ENCODE measurements around the gene CFAP161.
A peak's percentile ranks its signal among the peaks of the same experiment; 100 is the strongest.

The CFAP161 gene

DNA sequence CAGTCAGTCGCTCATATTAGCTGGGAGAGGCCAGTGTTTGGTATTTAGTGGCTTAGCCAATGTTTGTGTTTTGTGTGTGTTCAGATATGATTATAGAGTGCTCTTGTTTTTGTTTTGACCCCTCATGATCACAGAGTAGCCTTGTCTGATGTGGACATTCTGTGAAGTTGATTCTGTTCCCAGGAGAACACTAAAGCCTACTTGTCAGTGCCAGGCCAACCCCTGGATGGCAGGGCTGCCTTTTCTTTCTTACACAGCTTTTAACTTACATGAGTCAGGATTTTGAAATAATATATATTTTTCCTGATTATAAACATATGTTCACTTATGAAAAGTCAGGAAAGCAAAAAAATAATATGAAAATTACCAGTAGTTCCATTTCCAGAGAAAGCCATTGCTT is 11.9 kb downstream of the CFAP161 start:
- Histone ChIP-seq H3K79me2 (ENCODE audit: control insufficient read depth, insufficient read depth, low read length) (no peaks in the 10 kb centered on the region), H3K27me3 (ENCODE audit: insufficient read depth, low read length, poor library complexity) (no peaks in the 10 kb centered on the region), H2AK5ac (ENCODE audit: low read length) (no peak overlapping the region), H2BK15ac (replicated peaks; ENCODE audit: low read depth) (no peak overlapping the region), H3K4me3 (ENCODE audit: low read length) (no peak overlapping the region), H3K56ac (ENCODE audit: low read length) (no peak overlapping the region), H3K23ac (ENCODE audit: low read length) (no peak overlapping the region), H3K27ac (ENCODE audit: low read depth, low read length) (no peak overlapping the region), H4K8ac (ENCODE audit: low read depth, low read length) (no peak overlapping the region), H4K5ac (ENCODE audit: low read length) (no peak overlapping the region), H2BK5ac (ENCODE audit: low read length) (no peak overlapping the region), H3K9ac (ENCODE audit: low read length) (no peak overlapping the region), H3K79me1 (ENCODE audit: low read length) (no peaks in the 10 kb centered on the region), H3K4me2 (ENCODE audit: low read length) (no peak overlapping the region), H3K18ac (ENCODE audit: low read length) (no peak overlapping the region), H3K36me3 (ENCODE audit: control insufficient read depth, insufficient read depth, low read length) (no peaks in the 10 kb centered on the region), H3K4me1 (ENCODE audit: control insufficient read depth, low read depth, low read length) (no peaks in the 10 kb centered on the region), H3K4ac (ENCODE audit: low read depth, low read length) (no peak overlapping the region), H2BK120ac (ENCODE audit: low read depth, low read length) (no peak overlapping the region)
- WGBS (ENCODE audit: extremely low coverage, insufficient coverage, low lambda C conversion rate) = no CpG with 5 or more reads among the region's 1 CpG
- DNase-seq = no peak

GRCh38 chr15:81146466-81146865 is 12.4 kb downstream of the CFAP161 start:
- Histone ChIP-seq H3K36me3 (ENCODE audit: control insufficient read depth, insufficient read depth, low read length) (no peaks in the 10 kb centered on the region), H3K79me1 (ENCODE audit: low read length) (no peaks in the 10 kb centered on the region), H3K56ac (ENCODE audit: low read length) (no peak overlapping the region), H3K79me2 (ENCODE audit: control insufficient read depth, insufficient read depth, low read length) (no peaks in the 10 kb centered on the region), H3K4me3 (ENCODE audit: low read length) (no peak overlapping the region), H3K18ac (ENCODE audit: low read length) (no peak overlapping the region), H3K4me2 (ENCODE audit: low read length) (no peak overlapping the region), H3K27ac (ENCODE audit: low read depth, low read length) (no peak overlapping the region), H3K9ac (ENCODE audit: low read length) (no peak overlapping the region), H2BK15ac (replicated peaks; ENCODE audit: low read depth) (no peak overlapping the region), H3K23ac (ENCODE audit: low read length) (no peak overlapping the region), H4K5ac (ENCODE audit: low read length) (no peak overlapping the region), H3K27me3 (ENCODE audit: insufficient read depth, low read length, poor library complexity) (no peaks in the 10 kb centered on the region), H2AK5ac (ENCODE audit: low read length) (no peak overlapping the region), H3K4ac (ENCODE audit: low read depth, low read length) (no peak overlapping the region), H2BK5ac (ENCODE audit: low read length) (no peak overlapping the region), H3K4me1 (ENCODE audit: control insufficient read depth, low read depth, low read length) (no peaks in the 10 kb centered on the region), H2BK120ac (ENCODE audit: low read depth, low read length) (no peak overlapping the region), H4K8ac (ENCODE audit: low read depth, low read length) (no peak overlapping the region)
- DNase-seq = no peak
- WGBS (ENCODE audit: extremely low coverage, insufficient coverage, low lambda C conversion rate) = no CpG with 5 or more reads among the region's 1 CpG

- H3K4ac ChIP-seq (ENCODE audit: low read depth, low read length) = no peak overlapping the region
- H4K8ac ChIP-seq (ENCODE audit: low read depth, low read length) = no peak overlapping the region
- no peak overlapping the region for H3K27ac ChIP-seq (ENCODE audit: low read depth, low read length)
- no peaks in the 10 kb centered on the region for H3K36me3 ChIP-seq (ENCODE audit: control insufficient read depth, insufficient read depth, low read length)
- DNase-seq = no peak
- no peaks in the 10 kb centered on the region for H3K27me3 ChIP-seq (ENCODE audit: insufficient read depth, low read length, poor library complexity)
- no CpG with 5 or more reads among the region's 7 CpGs for WGBS (ENCODE audit: extremely low coverage, insufficient coverage, low lambda C conversion rate)
- no peak overlapping the region for H3K9ac ChIP-seq (ENCODE audit: low read length)
- H2AK5ac ChIP-seq (ENCODE audit: low read length) = no peak overlapping the region
- H3K4me3 ChIP-seq (ENCODE audit: low read length) = no peak overlapping the region
- H2BK15ac ChIP-seq (replicated peaks; ENCODE audit: low read depth) = no peak overlapping the region
- H4K5ac ChIP-seq (ENCODE audit: low read length) = no peak overlapping the region
- no peak overlapping the region for H3K18ac ChIP-seq (ENCODE audit: low read length)
- no peak overlapping the region for H3K23ac ChIP-seq (ENCODE audit: low read length)
- no peak overlapping the region for H2BK120ac ChIP-seq (ENCODE audit: low read depth, low read length)
- H3K79me1 ChIP-seq (ENCODE audit: low read length) = no peaks in the 10 kb centered on the region
- H3K4me1 ChIP-seq (ENCODE audit: control insufficient read depth, low read depth, low read length) = no peaks in the 10 kb centered on the region
- no peak overlapping the region for H3K4me2 ChIP-seq (ENCODE audit: low read length)
- no peak overlapping the region for H3K56ac ChIP-seq (ENCODE audit: low read length)
- no peak overlapping the region for H2BK5ac ChIP-seq (ENCODE audit: low read length)
- no peaks in the 10 kb centered on the region for H3K79me2 ChIP-seq (ENCODE audit: control insufficient read depth, insufficient read depth, low read length)
Measured at GRCh38 chr15:81151389-81151788, 17.3 kb downstream of the CFAP161 start.

GRCh38 chr15:81152339-81152738 is 18.3 kb downstream of the CFAP161 start:
- no peak overlapping the region for H3K56ac ChIP-seq (ENCODE audit: low read length)
- no peak overlapping the region for H3K23ac ChIP-seq (ENCODE audit: low read length)
- H3K27me3 ChIP-seq (ENCODE audit: insufficient read depth, low read length, poor library complexity) = no peaks in the 10 kb centered on the region
- no peak overlapping the region for H3K4me3 ChIP-seq (ENCODE audit: low read length)
- no peak overlapping the region for H3K18ac ChIP-seq (ENCODE audit: low read length)
- H2AK5ac ChIP-seq (ENCODE audit: low read length) = no peak overlapping the region
- no CpG with 5 or more reads among the region's 4 CpGs for WGBS (ENCODE audit: extremely low coverage, insufficient coverage, low lambda C conversion rate)
- H4K8ac ChIP-seq (ENCODE audit: low read depth, low read length) = no peak overlapping the region
- no peak overlapping the region for H4K5ac ChIP-seq (ENCODE audit: low read length)
- H3K4me2 ChIP-seq (ENCODE audit: low read length) = no peak overlapping the region
- no peak overlapping the region for H2BK5ac ChIP-seq (ENCODE audit: low read length)
- H3K36me3 ChIP-seq (ENCODE audit: control insufficient read depth, insufficient read depth, low read length) = no peaks in the 10 kb centered on the region
- H3K79me1 ChIP-seq (ENCODE audit: low read length) = no peaks in the 10 kb centered on the region
- no peak overlapping the region for H3K9ac ChIP-seq (ENCODE audit: low read length)
- no peak overlapping the region for H3K4ac ChIP-seq (ENCODE audit: low read depth, low read length)
- no peak overlapping the region for H2BK15ac ChIP-seq (replicated peaks; ENCODE audit: low read depth)
- H3K27ac ChIP-seq (ENCODE audit: low read depth, low read length) = no peak overlapping the region
- H3K79me2 ChIP-seq (ENCODE audit: control insufficient read depth, insufficient read depth, low read length) = no peaks in the 10 kb centered on the region
- H2BK120ac ChIP-seq (ENCODE audit: low read depth, low read length) = no peak overlapping the region
- DNase-seq = no peak
- no peaks in the 10 kb centered on the region for H3K4me1 ChIP-seq (ENCODE audit: control insufficient read depth, low read depth, low read length)

DNA sequence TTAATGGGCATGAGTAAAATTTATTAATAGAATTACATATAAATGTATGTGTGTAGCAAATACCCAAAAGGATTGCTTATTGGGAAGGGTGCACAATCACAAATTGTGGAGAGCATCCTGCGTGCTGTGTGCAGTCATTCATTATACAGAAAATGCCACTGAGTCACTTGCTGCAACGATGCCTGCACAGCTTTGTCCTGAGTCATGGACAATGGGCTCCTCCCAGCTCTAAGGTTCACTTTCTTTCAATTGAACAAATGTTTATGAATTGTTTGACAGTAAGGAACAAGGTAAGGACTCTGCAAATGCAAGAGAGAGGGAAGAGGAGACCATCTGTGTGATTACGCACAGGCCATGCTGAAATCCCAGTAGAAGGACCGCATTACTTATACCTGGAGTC is 18.7 kb downstream of the CFAP161 start:
- Histone ChIP-seq H3K79me1 (ENCODE audit: low read length) (no peaks in the 10 kb centered on the region), H3K4me3 (ENCODE audit: low read length) (no peak overlapping the region), H3K23ac (ENCODE audit: low read length) (no peak overlapping the region), H2BK15ac (replicated peaks; ENCODE audit: low read depth) (no peak overlapping the region), H3K18ac (ENCODE audit: low read length) (no peak overlapping the region), H2AK5ac (ENCODE audit: low read length) (no peak overlapping the region), H3K4me1 (ENCODE audit: control insufficient read depth, low read depth, low read length) (no peaks in the 10 kb centered on the region), H3K27ac (ENCODE audit: low read depth, low read length) (no peak overlapping the region), H2BK120ac (ENCODE audit: low read depth, low read length) (no peak overlapping the region), H2BK5ac (ENCODE audit: low read length) (no peak overlapping the region), H3K27me3 (ENCODE audit: insufficient read depth, low read length, poor library complexity) (no peaks in the 10 kb centered on the region), H4K5ac (ENCODE audit: low read length) (no peak overlapping the region), H3K56ac (ENCODE audit: low read length) (no peak overlapping the region), H3K36me3 (ENCODE audit: control insufficient read depth, insufficient read depth, low read length) (no peaks in the 10 kb centered on the region), H3K9ac (ENCODE audit: low read length) (no peak overlapping the region), H3K4me2 (ENCODE audit: low read length) (no peak overlapping the region), H4K8ac (ENCODE audit: low read depth, low read length) (no peak overlapping the region), H3K4ac (ENCODE audit: low read depth, low read length) (no peak overlapping the region), H3K79me2 (ENCODE audit: control insufficient read depth, insufficient read depth, low read length) (no peaks in the 10 kb centered on the region)
- WGBS (ENCODE audit: extremely low coverage, insufficient coverage, low lambda C conversion rate) = no CpG with 5 or more reads among the region's 4 CpGs
- DNase-seq = no peak

GRCh38 chr15:81155375-81156218 is 21.5 kb downstream of the CFAP161 start:
- Histone ChIP-seq H3K56ac (ENCODE audit: low read length) (no peak overlapping the region), H2AK5ac (ENCODE audit: low read length) (no peak overlapping the region), H2BK5ac (ENCODE audit: low read length) (no peak overlapping the region), H2BK120ac (ENCODE audit: low read depth, low read length) (no peak overlapping the region), H3K79me1 (ENCODE audit: low read length) (no peaks in the 10 kb centered on the region), H4K8ac (ENCODE audit: low read depth, low read length) (no peak overlapping the region), H3K27ac (ENCODE audit: low read depth, low read length) (no peak overlapping the region), H3K79me2 (ENCODE audit: control insufficient read depth, insufficient read depth, low read length) (no peaks in the 10 kb centered on the region), H3K4me1 (ENCODE audit: control insufficient read depth, low read depth, low read length) (no peaks in the 10 kb centered on the region), H3K18ac (ENCODE audit: low read length) (no peak overlapping the region), H3K4me2 (ENCODE audit: low read length) (no peak overlapping the region), H3K36me3 (ENCODE audit: control insufficient read depth, insufficient read depth, low read length) (no peaks in the 10 kb centered on the region), H3K4ac (ENCODE audit: low read depth, low read length) (no peak overlapping the region), H3K27me3 (ENCODE audit: insufficient read depth, low read length, poor library complexity) (no peaks in the 10 kb centered on the region), H3K23ac (ENCODE audit: low read length) (no peak overlapping the region), H3K9ac (ENCODE audit: low read length) (no peak overlapping the region), H3K4me3 (ENCODE audit: low read length) (no peak overlapping the region), H2BK15ac (replicated peaks; ENCODE audit: low read depth) (no peak overlapping the region), H4K5ac (ENCODE audit: low read length) (no peak overlapping the region)
- peak; percentile 56 for DNase-seq
- WGBS (ENCODE audit: extremely low coverage, insufficient coverage, low lambda C conversion rate) = no CpG with 5 or more reads among the region's 10 CpGs
